Endothelial cell of umbilical vein (primary cell): ENCODE results near the gene RTN4. TPM values are rescaled to one million over a fixed set of nuclear protein-coding genes. Genes with fewer than 3 reads are reported as not detected.

Experiments
- BruUV-seq: library from RNA; stranded (reverse); fragments of 400-500 nt; replicated peaks from 2 replicates; lab custom pipeline; 2021; lab: Mats Ljungman, UMichigan
- CTCF ChIA-PET: fragments of 300-600, 350-600 bp; sonication (Branson Sonifier 250); formaldehyde crosslinking; loops from one replicate; lab custom pipeline; 2021; ENCODE audit warnings: antibody characterized with exemption, inconsistent platforms; lab: Charles Lee
- POLR2A ChIA-PET: fragments of 300-600, 350-600 bp; sonication (Branson Sonifier 250); formaldehyde crosslinking; loops from one replicate; lab custom pipeline; 2021; ENCODE audit warnings: antibody characterized with exemption, inconsistent platforms; lab: Charles Lee
- DNase-seq: peaks from one replicate; pipeline ENCODE4 v3.0.0-alpha.2; 2011; ENCODE audit warnings: low read depth, low spot score
- FAIRE-seq: peaks from 2 replicates; lab custom pipeline; 2011; peaks lifted over from hg19 to GRCh38; lab: Jason Lieb, UNC
- H2AFZ ChIP-seq: 2 replicates; pipeline ENCODE4 v1.6.0; 2012; ENCODE audit warnings: low read depth, low read length, control low read depth, inconsistent platforms
- H3K27ac ChIP-seq: 2 replicates; pipeline ENCODE4 v1.5.1; 2011; ENCODE audit warnings: low read depth, mild to moderate bottlenecking, control low read depth, low read length, moderate library complexity; ENCODE audit not compliant: insufficient read depth
- H3K27me3 ChIP-seq, 2 experiments: 2 replicates each; pipeline versions ENCODE4 v1.6.0 to v1.6.1; 2011; ENCODE audit warnings: low read length in 2 of 2, mixed read lengths in 1 of 2; ENCODE audit not compliant: control insufficient read depth in 2 of 2, insufficient read depth in 2 of 2
- H3K36me3 ChIP-seq, 2 experiments: 2 replicates in 1 of 2; 3 replicates in 1 of 2; pipeline ENCODE4 v1.5.1; 2011; ENCODE audit warnings: low read length in 2 of 2, mild to moderate bottlenecking in 1 of 2, moderate library complexity in 1 of 2; ENCODE audit not compliant: control insufficient read depth in 2 of 2, insufficient read depth in 2 of 2; ENCODE audit errors: extremely low read depth in 1 of 2
- H3K4me1 ChIP-seq: 3 replicates; pipeline ENCODE4 v1.5.1; 2011; ENCODE audit warnings: mild to moderate bottlenecking, low read length; ENCODE audit not compliant: control insufficient read depth, insufficient read depth; ENCODE audit errors: extremely low read depth
- H3K4me2 ChIP-seq: 2 replicates; pipeline ENCODE4 v1.6.1; 2011; ENCODE audit warnings: low read length, control low read depth, mixed read lengths; ENCODE audit not compliant: insufficient read depth
- H3K4me3 ChIP-seq, 3 experiments: fragments of 200-600 bp in 1 of 3; sonication (generic), shearing (Covaris generic) in 1 of 3; replicated peaks in 1 of 3; 2 replicates each; pipeline ENCODE4 v1.5.1; 2011 to 2016; ENCODE audit warnings: control low read depth in 3 of 3, low read length in 3 of 3, mild to moderate bottlenecking in 2 of 3, inconsistent platforms in 1 of 3, low read depth in 1 of 3, moderate library complexity in 1 of 3; ENCODE audit not compliant: insufficient read depth in 1 of 3
- H3K79me2 ChIP-seq: 2 replicates; pipeline ENCODE4 v1.6.0; 2012; ENCODE audit warnings: low read length, inconsistent platforms; ENCODE audit not compliant: control insufficient read depth, insufficient read depth
- H3K9ac ChIP-seq: replicated peaks from 2 replicates; pipeline ENCODE3; 2011; ENCODE audit warnings: low read length, control low read depth; ENCODE audit not compliant: insufficient read depth; ENCODE audit errors: extremely low read depth
- H3K9me1 ChIP-seq: replicated peaks from 3 replicates; pipeline ENCODE4 v1.6.0; 2011; ENCODE audit warnings: mild to moderate bottlenecking, low read length; ENCODE audit not compliant: control insufficient read depth, insufficient read depth; ENCODE audit errors: extremely low read depth
- H3K9me3 ChIP-seq: replicated peaks from 2 replicates; pipeline ENCODE4 v1.5.1; 2012; ENCODE audit warnings: low read length, inconsistent platforms; ENCODE audit not compliant: control insufficient read depth, insufficient read depth
- H4K20me1 ChIP-seq: replicated peaks from 2 replicates; pipeline ENCODE3; 2011; ENCODE audit warnings: mild to moderate bottlenecking, low read length; ENCODE audit not compliant: control insufficient read depth, insufficient read depth; ENCODE audit errors: extremely low read depth
- CTCF ChIP-seq, 2 donors: IDR thresholded peaks; 1 replicate in 1 of 2; 2 replicates in 1 of 2; pipeline ENCODE4 v1.5.1; 2011; ENCODE audit warnings: low read length in 2 of 2, mild to moderate bottlenecking in 2 of 2, moderate library complexity in 2 of 2, control low read depth in 1 of 2, inconsistent platforms in 1 of 2, low read depth in 1 of 2; ENCODE audit not compliant: insufficient read depth in 1 of 2; ENCODE audit errors: extremely low read depth in 1 of 2
- MAX ChIP-seq: IDR thresholded peaks from 2 replicates; pipeline ENCODE4 v1.6.1; 2011; ENCODE audit not compliant: insufficient read depth, insufficient read length
- POLR2A ChIP-seq: IDR thresholded peaks from 2 replicates; pipeline ENCODE4 v1.6.1; 2012; ENCODE audit warnings: low read depth, mild to moderate bottlenecking, control low read depth, low read length
- dilution Hi-C: fragments of 300-500 bp; cut with MboI; formaldehyde crosslinking; loops from one replicate; pipeline ENCODE4 v1.15.0; 2019; ENCODE audit warnings: low sequenced_read_pairs; ENCODE audit not compliant: extremely low pct_ligation_motif_present
- intact Hi-C: fragments of 100-400 bp; cut with micrococcal nuclease; formaldehyde crosslinking; loops from one replicate; pipeline ENCODE4 v1.10.0; 2022
- polyA plus RNA-seq, 4 experiments: library from polyadenylated mRNA; depleted of rRNA in 3 of 4; stranded (reverse) in 3 of 4; unstranded in 1 of 4; fragments of >200 nt; gene quantifications; 2 replicates each; pipeline versions ENCODE4 v1.2.1 to v1.2.3, GENCODE V29; 2011 to 2012; ENCODE audit warnings: missing spikeins in 1 of 4
- total RNA-seq: library from RNA; stranded (reverse); gene quantifications from 2 replicates; pipeline ENCODE4 v1.2.3, GENCODE V29; 2021

Gene RTN4
- total and polyA plus RNA-seq, 2 donors (not counting 3 experiments of a cell fraction or from before 2014, with no cell fraction given), result 253 to 486 TPM

DNA sequence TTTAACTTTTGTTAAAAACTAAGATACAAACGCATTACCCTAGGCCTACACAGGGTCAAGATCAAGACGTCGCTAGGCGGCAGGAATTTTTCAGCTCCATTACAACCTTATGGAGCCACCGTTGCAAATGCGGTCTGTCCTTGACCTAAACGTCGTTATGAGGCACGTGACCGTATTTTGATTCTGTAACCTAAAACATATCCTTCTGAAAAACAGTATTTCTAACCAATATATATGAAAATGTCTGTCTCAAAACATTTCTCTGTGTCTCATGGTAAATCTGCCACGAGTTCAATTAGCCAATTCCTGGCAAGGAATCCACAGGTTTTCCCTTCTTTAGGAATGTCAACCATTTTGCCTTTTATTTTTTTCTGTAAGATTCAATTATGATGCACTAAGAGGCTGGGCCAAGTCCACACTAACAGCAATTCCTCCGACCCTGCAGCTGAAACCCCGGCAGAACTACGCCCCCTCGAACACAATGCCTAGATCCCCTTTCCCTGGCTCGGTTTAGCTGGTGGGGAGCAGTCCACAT is 1.7 kb downstream of the RTN4 start:
- intact Hi-C loops, result loop anchor here (10.0 kb wide), 1 partner anchor 324 kb away; the partner anchor contains the start of gene EML6
- Histone ChIP-seq H3K4me2 (peak overlapping the region; percentile 81), H3K36me3 (no peaks in the 10 kb centered on the region), H3K9me1 (no peaks in the 10 kb centered on the region), H2AFZ (no peak overlapping the region), H3K27me3 (no peaks in the 10 kb centered on the region), H3K4me3 (peak overlapping the region; percentile 86 to 99 (median 97)), H3K27ac (peak overlapping the region; percentile 97), H4K20me1 (peaks cover 15% of the 10 kb centered on the region), H3K79me2 (peaks cover 69% of the 10 kb centered on the region), H3K9me3 (no peaks in the 10 kb centered on the region), H3K4me1 (peaks cover 48% of the 10 kb centered on the region), H3K9ac (peak overlapping the region; percentile 97)
- no TSS peak for BruUV-seq
- dilution Hi-C loops, result no loop called here
- DNase-seq (peak; percentile 76), FAIRE-seq (no peak)
- ChIA-PET POLR2A (interaction anchor here (0.5 to 1.6 kb wide), 4 partner anchors 52 to 117 kb away, joined by 3 to 6 read pairs (median 3); no protein-coding TSS in a partner anchor), CTCF (interaction anchor here (0.8 to 4.6 kb wide), 30 partner anchors 9 to 942 kb away, joined by 3 to 129 read pairs (median 6); no protein-coding TSS in a partner anchor)
- no peak for TF ChIP-seq MAX
- peak in 1 of 2 donors; percentile 12 for TF ChIP-seq CTCF (IDR thresholded peaks at IDR 0.05; ENCODE audit: extremely low read depth in 1 of 2, insufficient read depth in 1 of 2, low read depth in 1 of 2, low read length in 2 of 2)
- peak; percentile 15 for TF ChIP-seq POLR2A
